HepG2 (cell line): ENCODE results near the gene THOC2. TPM values are rescaled to one million over a fixed set of nuclear protein-coding genes. Genes with fewer than 3 reads are reported as not detected.

Experiments used
- ATAC-seq: fragments of 200-7000 bp; cut with Tn5 transposase; 3 replicates; pipeline ENCODE4 v1.9.1; 2020; ENCODE audit warnings: mild to moderate bottlenecking, moderate library complexity
- BruUV-seq: library from RNA; stranded (reverse); fragments of 400-500 nt; replicated peaks from 2 replicates; lab custom pipeline; 2021; lab: Mats Ljungman, UMichigan
- CTCF ChIA-PET: fragments of 300-600 bp; formaldehyde crosslinking; extraction: SDS; loops from one replicate; lab custom pipeline; 2021; ENCODE audit warnings: low total read pairs, inconsistent platforms, low intra/inter-chr PET ratio; lab: Yijun Ruan, JAX
- POLR2A ChIA-PET: fragments of 350-600 bp; sonication (Branson Sonifier 250); formaldehyde crosslinking; loops from one replicate; lab custom pipeline; 2020; ENCODE audit warnings: antibody characterized with exemption, inconsistent platforms; lab: Yijun Ruan, JAX
- DNase-seq: peaks from one replicate; pipeline ENCODE4 v3.0.0-alpha.2; 2015; ENCODE audit warnings: low spot score
- FAIRE-seq: peaks from 3 replicates; lab custom pipeline; 2011; peaks lifted over from hg19 to GRCh38; lab: Jason Lieb, UNC
- H2AFZ ChIP-seq: one replicate; pipeline ENCODE4 v1.6.1; 2011; ENCODE audit warnings: low read length, inconsistent platforms
- H3K27ac ChIP-seq: fragments of 300-600 bp; 3 replicates; pipeline ENCODE4 v1.8.0; 2011; ENCODE audit warnings: mixed run types, mild to moderate bottlenecking, mixed read lengths, low read length, inconsistent platforms; ENCODE audit not compliant: insufficient read depth; ENCODE audit errors: extremely low read length
- H3K27me3 ChIP-seq, 2 experiments: fragments of 200-600 bp in 1 of 2; 2 replicates in 1 of 2; 3 replicates in 1 of 2; pipeline versions ENCODE4 v1.6.0 to v1.8.0; 2011; ENCODE audit warnings: low read length in 2 of 2, mild to moderate bottlenecking in 2 of 2, moderate library complexity in 2 of 2, inconsistent platforms in 1 of 2; ENCODE audit not compliant: insufficient read depth in 2 of 2, control insufficient read depth in 1 of 2
- H3K36me3 ChIP-seq, 2 experiments: fragments of 200-600 bp in 1 of 2; replicated peaks in 1 of 2; 2 replicates in 1 of 2; 3 replicates in 1 of 2; pipeline versions ENCODE4 v1.5.1 to v1.8.0; 2011; ENCODE audit warnings: low read length in 2 of 2, inconsistent platforms in 1 of 2; ENCODE audit not compliant: insufficient read depth in 2 of 2, control insufficient read depth in 1 of 2
- H3K4me1 ChIP-seq: 2 replicates; pipeline ENCODE4 v1.5.1; 2012; ENCODE audit warnings: low read length, inconsistent platforms; ENCODE audit not compliant: insufficient read depth
- H3K4me2 ChIP-seq: 2 replicates; pipeline ENCODE4 v1.6.0; 2011; ENCODE audit warnings: low read depth, low read length, inconsistent platforms
- H3K4me3 ChIP-seq, 3 experiments: fragments of 200-600 bp in 1 of 3; sonication (generic), shearing (Covaris generic) in 1 of 3; replicated peaks in 1 of 3; 2 replicates each; pipeline ENCODE4 v1.5.1; 2011 to 2016; ENCODE audit warnings: low read length in 3 of 3, inconsistent platforms in 2 of 3, low read depth in 2 of 3, mild to moderate bottlenecking in 2 of 3, control low read depth in 1 of 3, mixed read lengths in 1 of 3; ENCODE audit not compliant: insufficient read depth in 1 of 3
- H3K79me2 ChIP-seq: one replicate; pipeline ENCODE4 v1.6.1; 2011; ENCODE audit warnings: low read length, inconsistent platforms; ENCODE audit not compliant: insufficient read depth
- H3K9ac ChIP-seq: 2 replicates; pipeline ENCODE4 v1.6.0; 2011; ENCODE audit warnings: mild to moderate bottlenecking, low read depth, low read length, inconsistent platforms; ENCODE audit not compliant: insufficient read depth
- H3K9me3 ChIP-seq: 2 replicates; pipeline ENCODE4 v1.5.1; 2012; ENCODE audit warnings: mild to moderate bottlenecking, low read length
- H4K20me1 ChIP-seq: 2 replicates; pipeline ENCODE4 v1.6.0; 2011; ENCODE audit warnings: inconsistent platforms, mild to moderate bottlenecking, low read length, moderate library complexity; ENCODE audit not compliant: insufficient read depth
- CEBPB ChIP-seq: IDR thresholded peaks from 2 replicates; pipeline ENCODE4 v1.6.1; 2011; ENCODE audit warnings: low read depth, low read length, improper control_type of control experiment, borderline replicate concordance
- MED1 ChIP-seq: sonication (generic); formaldehyde crosslinking; IDR thresholded peaks from 2 replicates; pipeline ENCODE4 v1.4.0; 2020; ENCODE audit warnings: missing genetic modification reagents
- MTA3 ChIP-seq: sonication (generic); formaldehyde crosslinking; IDR thresholded peaks from 2 replicates; pipeline ENCODE4 v1.4.0; 2020; ENCODE audit warnings: missing genetic modification reagents
- ZNF10 ChIP-seq: sonication (generic); formaldehyde crosslinking; IDR thresholded peaks from 2 replicates; pipeline ENCODE4 v1.4.0; 2020; ENCODE audit warnings: mild to moderate bottlenecking, low read depth, missing genetic modification reagents, borderline replicate concordance
- WGBS: methylation state at CpG from one replicate; pipeline ENCODE4 v1.1.6; 2017; ENCODE audit warnings: low lambda C conversion rate; 5-methylcytosine and 5-hydroxymethylcytosine counted together
- in situ Hi-C: cut with HindIII; loops from 2 replicates; pipeline ENCODE4 v1.10.0; 2017; ENCODE audit warnings: low pct_unique_long_range_greater_than_20kb; ENCODE audit not compliant: extremely low pct_ligation_motif_present
- intact Hi-C: fragments of 100-400 bp; cut with micrococcal nuclease; formaldehyde crosslinking; loops from one replicate; pipeline ENCODE4 v1.10.0; 2022; ENCODE audit not compliant: unreplicated experiment
- polyA plus RNA-seq, 8 experiments: library from polyadenylated mRNA; depleted of rRNA in 3 of 8; stranded (reverse) in 7 of 8; unstranded in 1 of 8; fragments of >200 nt; fragmentation: Illumina TruSeq in 4 of 8; extraction: Trizol in 4 of 8; gene quantifications; 2 replicates each; pipeline versions ENCODE4 v1.2.1 to v1.2.3, GENCODE V29; 2011 to 2016; ENCODE audit warnings: low read depth in 4 of 8, missing spikeins in 1 of 8, mixed read lengths in 1 of 8; ENCODE audit not compliant: insufficient read depth in 1 of 8
- total RNA-seq, 5 experiments: library from RNA; depleted of rRNA; stranded (reverse); fragments of >200 nt; fragmentation: Illumina TruSeq; extraction: Trizol; gene quantifications; 2 replicates each; pipeline ENCODE4 v1.2.3, GENCODE V29; 2016; ENCODE audit warnings: low read depth in 1 of 5
- TF ChIP-seq, protein P1 (sequence below): sonication (generic); formaldehyde crosslinking; IDR thresholded peaks from 2 replicates; pipeline ENCODE4 v1.4.0; 2020; ENCODE audit warnings: missing genetic modification reagents, borderline replicate concordance
- TF ChIP-seq, protein P2 (sequence below): sonication (generic); formaldehyde crosslinking; IDR thresholded peaks from 2 replicates; pipeline ENCODE4 v1.4.0; 2020; ENCODE audit warnings: missing genetic modification reagents, borderline replicate concordance
- TF ChIP-seq, protein P3 (sequence below): sonication (generic); formaldehyde crosslinking; IDR thresholded peaks from 2 replicates; pipeline ENCODE4 v1.4.0; 2020; ENCODE audit warnings: missing genetic modification reagents
- TF ChIP-seq, protein P4 (sequence below): sonication (generic); formaldehyde crosslinking; IDR thresholded peaks from 2 replicates; pipeline ENCODE4 v1.9.0; 2021; ENCODE audit warnings: missing genetic modification reagents, borderline replicate concordance

The THOC2 gene
- total and polyA plus RNA-seq, 2 of the 13 experiments (the other 11 are each of a cell fraction or from before 2014, with no cell fraction given), result 87.1 to 101 TPM

DNA sequence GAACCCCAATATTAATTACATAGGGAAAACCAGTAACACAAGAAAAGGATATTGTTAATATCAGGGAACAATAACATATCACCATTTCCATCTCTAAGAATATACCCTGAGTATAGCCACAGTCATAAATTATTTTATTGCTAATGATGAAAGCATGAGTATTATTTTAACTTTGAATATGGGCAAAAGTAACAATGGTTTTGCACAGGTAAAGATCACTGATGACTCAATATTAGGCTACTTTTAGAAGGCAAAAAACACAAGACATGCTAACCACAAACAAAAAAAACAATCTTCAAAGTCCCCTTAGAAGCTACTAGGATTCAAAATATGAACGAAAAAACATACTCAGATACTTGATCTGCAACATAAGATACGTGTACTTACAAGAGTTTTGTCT is 36.5 kb downstream of the THOC2 start:
- H3K27ac ChIP-seq, result no peak overlapping the region
- H3K9me3 ChIP-seq, result no peaks in the 10 kb centered on the region
- BruUV-seq, result no TSS peak
- H3K4me3 ChIP-seq, result no peak overlapping the region
- ATAC-seq (no peak), DNase-seq (no peak), FAIRE-seq (peak; percentile 44)
- intact Hi-C loops, result no loop called here
- no peaks in the 10 kb centered on the region for H4K20me1 ChIP-seq
- no peak overlapping the region for H3K4me2 ChIP-seq
- no peaks in the 10 kb centered on the region for H3K4me1 ChIP-seq
- ChIA-PET POLR2A (no interaction called here), CTCF (no interaction called here)
- TF ChIP-seq MTA3 (CRISPR knock-in tag) (no peak), ZNF10 (CRISPR knock-in tag) (no peak), CEBPB (no peak)
- TF ChIP-seq, protein P1, sequence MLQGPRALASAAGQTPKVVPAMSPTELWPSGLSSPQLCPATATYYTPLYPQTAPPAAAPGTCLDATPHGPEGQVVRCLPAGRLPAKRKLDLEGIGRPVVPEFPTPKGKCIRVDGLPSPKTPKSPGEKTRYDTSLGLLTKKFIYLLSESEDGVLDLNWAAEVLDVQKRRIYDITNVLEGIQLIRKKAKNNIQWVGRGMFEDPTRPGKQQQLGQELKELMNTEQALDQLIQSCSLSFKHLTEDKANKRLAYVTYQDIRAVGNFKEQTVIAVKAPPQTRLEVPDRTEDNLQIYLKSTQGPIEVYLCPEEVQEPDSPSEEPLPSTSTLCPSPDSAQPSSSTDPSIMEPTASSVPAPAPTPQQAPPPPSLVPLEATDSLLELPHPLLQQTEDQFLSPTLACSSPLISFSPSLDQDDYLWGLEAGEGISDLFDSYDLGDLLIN, result no peak
- no peak overlapping the region for H3K9ac ChIP-seq
- in situ Hi-C loops, result no loop called here
- 97% methylated on average over 2 of the region's 2 CpGs for WGBS
- H3K36me3 ChIP-seq, result peaks cover 0 to 12% of the 10 kb centered on the region in 2 experiments; a peak in 1 of 5 replicates
- H3K27me3 ChIP-seq, result no peaks in the 10 kb centered on the region
- no peak overlapping the region for H2AFZ ChIP-seq
- H3K79me2 ChIP-seq, result no peaks in the 10 kb centered on the region

DNA sequence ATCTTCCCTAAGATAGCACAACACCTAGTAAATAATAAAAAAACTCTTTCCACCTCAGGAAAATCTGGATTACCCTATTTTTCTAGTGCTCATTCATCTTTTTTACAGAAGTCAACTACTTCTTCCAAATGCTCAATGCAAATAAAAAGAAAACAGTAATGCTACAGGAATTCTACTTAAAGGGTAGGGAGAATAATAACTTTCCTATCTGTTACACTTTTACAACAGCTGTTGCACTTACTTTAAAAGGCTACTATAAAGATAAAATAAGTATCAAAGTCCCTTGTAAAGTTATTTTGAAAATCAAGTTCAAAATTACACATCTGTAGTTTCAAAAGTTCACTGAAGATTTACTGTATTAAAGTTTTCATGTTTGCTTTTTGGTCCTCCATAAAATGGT is 37.6 kb downstream of the THOC2 start:
- no peaks in the 10 kb centered on the region for H3K4me1 ChIP-seq
- FAIRE-seq (no peak), ATAC-seq (no peak), DNase-seq (no peak)
- H3K9me3 ChIP-seq, result no peaks in the 10 kb centered on the region
- intact Hi-C loops (no loop called here), in situ Hi-C loops (no loop called here)
- ChIA-PET POLR2A (no interaction called here), CTCF (no interaction called here)
- H4K20me1 ChIP-seq, result no peaks in the 10 kb centered on the region
- no peak overlapping the region for H3K9ac ChIP-seq
- no peak overlapping the region for H3K4me2 ChIP-seq
- no peak overlapping the region for H2AFZ ChIP-seq
- BruUV-seq, result no TSS peak
- H3K4me3 ChIP-seq, result no peak overlapping the region
- no peak overlapping the region for H3K27ac ChIP-seq
- no peaks in the 10 kb centered on the region for H3K27me3 ChIP-seq
- peaks cover 0 to 12% of the 10 kb centered on the region in 2 experiments; a peak in 2 of 5 replicates for H3K36me3 ChIP-seq
- no peaks in the 10 kb centered on the region for H3K79me2 ChIP-seq
- TF ChIP-seq, protein P2, sequence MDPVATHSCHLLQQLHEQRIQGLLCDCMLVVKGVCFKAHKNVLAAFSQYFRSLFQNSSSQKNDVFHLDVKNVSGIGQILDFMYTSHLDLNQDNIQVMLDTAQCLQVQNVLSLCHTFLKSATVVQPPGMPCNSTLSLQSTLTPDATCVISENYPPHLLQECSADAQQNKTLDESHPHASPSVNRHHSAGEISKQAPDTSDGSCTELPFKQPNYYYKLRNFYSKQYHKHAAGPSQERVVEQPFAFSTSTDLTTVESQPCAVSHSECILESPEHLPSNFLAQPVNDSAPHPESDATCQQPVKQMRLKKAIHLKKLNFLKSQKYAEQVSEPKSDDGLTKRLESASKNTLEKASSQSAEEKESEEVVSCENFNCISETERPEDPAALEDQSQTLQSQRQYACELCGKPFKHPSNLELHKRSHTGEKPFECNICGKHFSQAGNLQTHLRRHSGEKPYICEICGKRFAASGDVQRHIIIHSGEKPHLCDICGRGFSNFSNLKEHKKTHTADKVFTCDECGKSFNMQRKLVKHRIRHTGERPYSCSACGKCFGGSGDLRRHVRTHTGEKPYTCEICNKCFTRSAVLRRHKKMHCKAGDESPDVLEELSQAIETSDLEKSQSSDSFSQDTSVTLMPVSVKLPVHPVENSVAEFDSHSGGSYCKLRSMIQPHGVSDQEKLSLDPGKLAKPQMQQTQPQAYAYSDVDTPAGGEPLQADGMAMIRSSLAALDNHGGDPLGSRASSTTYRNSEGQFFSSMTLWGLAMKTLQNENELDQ (CRISPR knock-in tag), result no peak
- TF ChIP-seq, protein P3, sequence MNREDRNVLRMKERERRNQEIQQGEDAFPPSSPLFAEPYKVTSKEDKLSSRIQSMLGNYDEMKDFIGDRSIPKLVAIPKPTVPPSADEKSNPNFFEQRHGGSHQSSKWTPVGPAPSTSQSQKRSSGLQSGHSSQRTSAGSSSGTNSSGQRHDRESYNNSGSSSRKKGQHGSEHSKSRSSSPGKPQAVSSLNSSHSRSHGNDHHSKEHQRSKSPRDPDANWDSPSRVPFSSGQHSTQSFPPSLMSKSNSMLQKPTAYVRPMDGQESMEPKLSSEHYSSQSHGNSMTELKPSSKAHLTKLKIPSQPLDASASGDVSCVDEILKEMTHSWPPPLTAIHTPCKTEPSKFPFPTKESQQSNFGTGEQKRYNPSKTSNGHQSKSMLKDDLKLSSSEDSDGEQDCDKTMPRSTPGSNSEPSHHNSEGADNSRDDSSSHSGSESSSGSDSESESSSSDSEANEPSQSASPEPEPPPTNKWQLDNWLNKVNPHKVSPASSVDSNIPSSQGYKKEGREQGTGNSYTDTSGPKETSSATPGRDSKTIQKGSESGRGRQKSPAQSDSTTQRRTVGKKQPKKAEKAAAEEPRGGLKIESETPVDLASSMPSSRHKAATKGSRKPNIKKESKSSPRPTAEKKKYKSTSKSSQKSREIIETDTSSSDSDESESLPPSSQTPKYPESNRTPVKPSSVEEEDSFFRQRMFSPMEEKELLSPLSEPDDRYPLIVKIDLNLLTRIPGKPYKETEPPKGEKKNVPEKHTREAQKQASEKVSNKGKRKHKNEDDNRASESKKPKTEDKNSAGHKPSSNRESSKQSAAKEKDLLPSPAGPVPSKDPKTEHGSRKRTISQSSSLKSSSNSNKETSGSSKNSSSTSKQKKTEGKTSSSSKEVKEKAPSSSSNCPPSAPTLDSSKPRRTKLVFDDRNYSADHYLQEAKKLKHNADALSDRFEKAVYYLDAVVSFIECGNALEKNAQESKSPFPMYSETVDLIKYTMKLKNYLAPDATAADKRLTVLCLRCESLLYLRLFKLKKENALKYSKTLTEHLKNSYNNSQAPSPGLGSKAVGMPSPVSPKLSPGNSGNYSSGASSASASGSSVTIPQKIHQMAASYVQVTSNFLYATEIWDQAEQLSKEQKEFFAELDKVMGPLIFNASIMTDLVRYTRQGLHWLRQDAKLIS (CRISPR knock-in tag), result no peak
- TF ChIP-seq MED1 (CRISPR knock-in tag), result no peak
- TF ChIP-seq, protein P4, sequence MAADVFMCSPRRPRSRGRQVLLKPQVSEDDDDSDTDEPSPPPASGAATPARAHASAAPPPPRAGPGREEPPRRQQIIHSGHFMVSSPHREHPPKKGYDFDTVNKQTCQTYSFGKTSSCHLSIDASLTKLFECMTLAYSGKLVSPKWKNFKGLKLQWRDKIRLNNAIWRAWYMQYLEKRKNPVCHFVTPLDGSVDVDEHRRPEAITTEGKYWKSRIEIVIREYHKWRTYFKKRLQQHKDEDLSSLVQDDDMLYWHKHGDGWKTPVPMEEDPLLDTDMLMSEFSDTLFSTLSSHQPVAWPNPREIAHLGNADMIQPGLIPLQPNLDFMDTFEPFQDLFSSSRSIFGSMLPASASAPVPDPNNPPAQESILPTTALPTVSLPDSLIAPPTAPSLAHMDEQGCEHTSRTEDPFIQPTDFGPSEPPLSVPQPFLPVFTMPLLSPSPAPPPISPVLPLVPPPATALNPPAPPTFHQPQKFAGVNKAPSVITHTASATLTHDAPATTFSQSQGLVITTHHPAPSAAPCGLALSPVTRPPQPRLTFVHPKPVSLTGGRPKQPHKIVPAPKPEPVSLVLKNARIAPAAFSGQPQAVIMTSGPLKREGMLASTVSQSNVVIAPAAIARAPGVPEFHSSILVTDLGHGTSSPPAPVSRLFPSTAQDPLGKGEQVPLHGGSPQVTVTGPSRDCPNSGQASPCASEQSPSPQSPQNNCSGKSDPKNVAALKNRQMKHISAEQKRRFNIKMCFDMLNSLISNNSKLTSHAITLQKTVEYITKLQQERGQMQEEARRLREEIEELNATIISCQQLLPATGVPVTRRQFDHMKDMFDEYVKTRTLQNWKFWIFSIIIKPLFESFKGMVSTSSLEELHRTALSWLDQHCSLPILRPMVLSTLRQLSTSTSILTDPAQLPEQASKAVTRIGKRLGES (CRISPR knock-in tag), result no peak
